GM23338 (cell line): ENCODE results near the gene SP5. TPM values are rescaled to one million over a fixed set of nuclear protein-coding genes. Genes with fewer than 3 reads are reported as not detected.

ENCODE experiments used
- ATAC-seq: fragments of 200-7000 bp; cut with Tn5 transposase; 3 replicates; pipeline ENCODE4 v1.9.1; 2020
- DNase-seq: peaks from one replicate; pipeline ENCODE4 v3.0.0-alpha.2; 2015; ENCODE audit warnings: low spot score
- H2AFZ ChIP-seq: fragments of 200-600 bp; sonication (generic); 2 replicates; pipeline ENCODE4 v1.8.0; 2016; ENCODE audit warnings: antibody characterized with exemption, mild to moderate bottlenecking, moderate library complexity
- H3F3A ChIP-seq: fragments of 200-600 bp; sonication (generic); replicated peaks from 2 replicates; pipeline ENCODE4 v1.8.0; 2017; ENCODE audit warnings: antibody characterized with exemption, mixed run types, low read depth
- H3K27ac ChIP-seq: fragments of 200-600 bp; sonication (generic); 2 replicates; pipeline ENCODE4 v1.6.1; 2016; ENCODE audit warnings: low read depth
- H3K27me3 ChIP-seq: fragments of 200-600 bp; sonication (generic); 2 replicates; pipeline ENCODE4 v1.8.0; 2016; ENCODE audit warnings: mild to moderate bottlenecking, mixed run types, moderate library complexity; ENCODE audit not compliant: insufficient read depth
- H3K36me3 ChIP-seq: fragments of 200-600 bp; sonication (generic); 2 replicates; pipeline ENCODE4 v1.8.0; 2016; ENCODE audit warnings: mild to moderate bottlenecking; ENCODE audit not compliant: insufficient read depth
- H3K4me1 ChIP-seq: fragments of 200-600 bp; sonication (generic); 2 replicates; pipeline ENCODE4 v1.8.0; 2016; ENCODE audit warnings: mild to moderate bottlenecking, moderate library complexity; ENCODE audit not compliant: insufficient read depth
- H3K4me2 ChIP-seq: fragments of 200-600 bp; sonication (generic); 2 replicates; pipeline ENCODE4 v1.7.1; 2017; ENCODE audit warnings: mixed run types
- H3K4me3 ChIP-seq: fragments of 200-600 bp; sonication (generic); 2 replicates; pipeline ENCODE4 v1.6.1; 2016; ENCODE audit warnings: mixed run types
- H3K79me2 ChIP-seq: fragments of 200-600 bp; sonication (generic); replicated peaks from 2 replicates; pipeline ENCODE4 v1.8.0; 2017; ENCODE audit warnings: mild to moderate bottlenecking; ENCODE audit not compliant: insufficient read depth
- H3K9me2 ChIP-seq: fragments of 200-600 bp; sonication (generic); 2 replicates; pipeline ENCODE4 v1.8.0; 2017; ENCODE audit not compliant: insufficient read depth
- H4K20me1 ChIP-seq: fragments of 200-600 bp; sonication (generic); replicated peaks from 2 replicates; pipeline ENCODE4 v1.8.0; 2017; ENCODE audit warnings: mild to moderate bottlenecking; ENCODE audit not compliant: insufficient read depth
- H3K27ac Mint-ChIP-seq: 2 replicates; pipeline ENCODE4 v1.8.0; 2020; ENCODE audit warnings: inconsistent platforms, mild to moderate bottlenecking, moderate library complexity, mixed read lengths
- H3K27me3 Mint-ChIP-seq: 3 replicates; pipeline ENCODE4 v1.8.0; 2022; ENCODE audit warnings: low read depth, mild to moderate bottlenecking, moderate library complexity, mixed read lengths, inconsistent platforms; ENCODE audit not compliant: insufficient read depth, poor library complexity
- H3K36me3 Mint-ChIP-seq: 3 replicates; pipeline ENCODE4 v1.8.0; 2021; ENCODE audit warnings: low read depth, mild to moderate bottlenecking, inconsistent platforms, moderate library complexity, mixed read lengths
- H3K4me1 Mint-ChIP-seq: 3 replicates; pipeline ENCODE4 v1.8.0; 2020; ENCODE audit warnings: mild to moderate bottlenecking, inconsistent platforms, mixed read lengths
- H3K4me3 Mint-ChIP-seq: 3 replicates; pipeline ENCODE4 v1.8.0; 2021; ENCODE audit warnings: moderate library complexity, mild to moderate bottlenecking, inconsistent platforms, mixed read lengths
- H3K9me3 Mint-ChIP-seq: 3 replicates; pipeline ENCODE4 v1.8.0; 2020; ENCODE audit warnings: moderate library complexity, mild to moderate bottlenecking, inconsistent platforms, mixed read lengths
- CREB1 ChIP-seq: fragments of 250-450 bp; sonication (Bioruptor Pico); IDR thresholded peaks from 2 replicates; pipeline ENCODE4 v1.5.0; 2020; ENCODE audit warnings: low read depth, mild to moderate bottlenecking, moderate library complexity
- EZH2 ChIP-seq: fragments of 200-600 bp; sonication (generic); IDR thresholded peaks from one replicate; pipeline ENCODE4 v1.8.0; 2017; ENCODE audit warnings: antibody characterized with exemption, mild to moderate bottlenecking, low read depth; ENCODE audit not compliant: unreplicated experiment
- JUNB ChIP-seq: IDR thresholded peaks from one replicate; pipeline ENCODE4 v1.6.1; 2016; ENCODE audit warnings: antibody characterized with exemption; ENCODE audit not compliant: unreplicated experiment
- NANOG ChIP-seq: IDR thresholded peaks from 2 replicates; pipeline ENCODE4 v1.6.1; 2016; ENCODE audit warnings: antibody characterized with exemption, borderline replicate concordance
- POLR2AphosphoS5 ChIP-seq: IDR thresholded peaks from 2 replicates; pipeline ENCODE4 v1.6.1; 2016; ENCODE audit warnings: antibody characterized with exemption, low read depth
- STAT1 ChIP-seq: IDR thresholded peaks from one replicate; pipeline ENCODE4 v1.6.1; 2016; ENCODE audit warnings: antibody characterized with exemption; ENCODE audit not compliant: unreplicated experiment
- ZNF114 ChIP-seq: fragments of 250-450 bp; sonication (Bioruptor Pico); IDR thresholded peaks from 2 replicates; pipeline ENCODE4 v1.5.0; 2020; ENCODE audit warnings: mild to moderate bottlenecking, moderate library complexity
- polyA plus RNA-seq: library from polyadenylated mRNA; unstranded; fragments of >200 nt; fragmentation: Nextera tagmentation; extraction: Ambion mirVana; gene quantifications from 2 replicates; pipeline ENCODE4 v1.2.1, GENCODE V29; 2016
- total RNA-seq: library from RNA; depleted of rRNA; stranded (reverse); fragments of >200 nt; shearing (Covaris generic); gene quantifications from 2 replicates; pipeline ENCODE4 v1.2.3, GENCODE V29; 2014
- TF ChIP-seq, protein P1 (sequence below): IDR thresholded peaks from one replicate; pipeline ENCODE4 v1.6.1; 2018; ENCODE audit warnings: antibody characterized with exemption; ENCODE audit not compliant: unreplicated experiment
- TF ChIP-seq, protein P2 (sequence below), 2 experiments: fragments of 200-600 bp in 1 of 2; sonication (generic) in 1 of 2; conservative IDR thresholded peaks; 2 replicates each; pipeline versions ENCODE4 v1.5.1 to v1.6.1; 2016 to 2017; ENCODE audit warnings: antibody characterized with exemption in 2 of 2, low read depth in 2 of 2, mild to moderate bottlenecking in 2 of 2, moderate library complexity in 1 of 2
- TF ChIP-seq, protein P3 (sequence below): IDR thresholded peaks from 2 replicates; pipeline ENCODE4 v1.6.1; 2016; ENCODE audit warnings: antibody characterized with exemption

The SP5 gene
- total and polyA plus RNA-seq, 2 experiments from 2014 or later = 0.21 to 0.32 TPM

DNA sequence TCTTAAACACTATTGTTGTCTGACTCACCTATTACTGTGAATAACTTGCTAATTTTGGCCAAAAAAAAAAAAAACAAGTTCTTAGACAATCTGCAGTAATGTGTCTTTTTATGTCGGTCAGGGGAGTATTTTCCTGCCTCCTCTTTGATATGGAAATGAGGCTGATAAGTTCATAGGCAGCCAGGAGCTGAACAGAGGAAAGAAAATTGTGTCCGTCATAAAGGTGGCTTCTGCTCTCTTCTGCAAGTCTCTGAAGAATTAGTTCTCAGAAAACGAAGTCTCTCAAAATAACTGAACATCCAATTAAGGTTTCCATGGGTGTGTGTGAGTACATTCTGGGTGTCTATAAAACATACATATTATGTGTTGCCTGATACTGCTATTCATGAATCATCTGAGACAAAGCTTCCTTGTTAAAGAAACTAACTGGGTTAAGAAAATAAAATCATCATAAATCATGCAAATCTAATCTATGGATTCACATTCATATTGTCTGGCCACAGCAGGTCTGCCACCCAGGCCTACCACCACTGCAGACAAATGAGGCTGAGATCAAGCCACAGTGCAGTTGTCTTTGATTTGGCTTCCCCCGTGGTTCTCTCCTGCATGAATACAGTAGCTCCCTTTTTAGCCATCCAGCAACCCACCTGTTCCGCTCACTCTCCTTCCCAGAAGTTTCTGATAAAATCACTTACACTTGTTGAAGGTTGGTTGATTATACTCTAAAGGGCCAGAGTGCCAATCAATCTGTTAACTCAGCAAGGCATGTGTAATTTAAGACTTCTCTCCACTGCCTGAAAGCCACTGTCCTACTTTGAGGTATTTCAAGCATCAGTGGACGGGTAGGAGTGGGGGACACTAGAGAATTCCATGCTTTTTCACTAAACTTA, 19.4 kb upstream of the SP5 start:
- Histone ChIP-seq H3K27ac (no peak overlapping the region), H4K20me1 (no peaks in the 10 kb centered on the region), H3K36me3 (no peaks in the 10 kb centered on the region), H3K79me2 (no peaks in the 10 kb centered on the region), H3K9me2 (no peaks in the 10 kb centered on the region), H3K4me3 (no peak overlapping the region), H3K4me1 (peaks cover 13% of the 10 kb centered on the region), H3K4me2 (no peak overlapping the region), H3F3A (no peaks in the 10 kb centered on the region), H2AFZ (no peak overlapping the region), H3K27me3 (no peaks in the 10 kb centered on the region)
- no peak for DNase-seq
- Mint-ChIP-seq H3K36me3 (no peaks in the 10 kb centered on the region), H3K4me1 (peaks cover 15% of the 10 kb centered on the region), H3K9me3 (no peaks in the 10 kb centered on the region; the same call in 2 of the 3 replicates), H3K27me3 (peaks cover 9% of the 10 kb centered on the region), H3K4me3 (no peak overlapping the region), H3K27ac (no peak overlapping the region)
- TF ChIP-seq POLR2AphosphoS5 = no peak
- TF ChIP-seq CREB1 (CRISPR knock-in tag) = no peak
- TF ChIP-seq, protein P1, sequence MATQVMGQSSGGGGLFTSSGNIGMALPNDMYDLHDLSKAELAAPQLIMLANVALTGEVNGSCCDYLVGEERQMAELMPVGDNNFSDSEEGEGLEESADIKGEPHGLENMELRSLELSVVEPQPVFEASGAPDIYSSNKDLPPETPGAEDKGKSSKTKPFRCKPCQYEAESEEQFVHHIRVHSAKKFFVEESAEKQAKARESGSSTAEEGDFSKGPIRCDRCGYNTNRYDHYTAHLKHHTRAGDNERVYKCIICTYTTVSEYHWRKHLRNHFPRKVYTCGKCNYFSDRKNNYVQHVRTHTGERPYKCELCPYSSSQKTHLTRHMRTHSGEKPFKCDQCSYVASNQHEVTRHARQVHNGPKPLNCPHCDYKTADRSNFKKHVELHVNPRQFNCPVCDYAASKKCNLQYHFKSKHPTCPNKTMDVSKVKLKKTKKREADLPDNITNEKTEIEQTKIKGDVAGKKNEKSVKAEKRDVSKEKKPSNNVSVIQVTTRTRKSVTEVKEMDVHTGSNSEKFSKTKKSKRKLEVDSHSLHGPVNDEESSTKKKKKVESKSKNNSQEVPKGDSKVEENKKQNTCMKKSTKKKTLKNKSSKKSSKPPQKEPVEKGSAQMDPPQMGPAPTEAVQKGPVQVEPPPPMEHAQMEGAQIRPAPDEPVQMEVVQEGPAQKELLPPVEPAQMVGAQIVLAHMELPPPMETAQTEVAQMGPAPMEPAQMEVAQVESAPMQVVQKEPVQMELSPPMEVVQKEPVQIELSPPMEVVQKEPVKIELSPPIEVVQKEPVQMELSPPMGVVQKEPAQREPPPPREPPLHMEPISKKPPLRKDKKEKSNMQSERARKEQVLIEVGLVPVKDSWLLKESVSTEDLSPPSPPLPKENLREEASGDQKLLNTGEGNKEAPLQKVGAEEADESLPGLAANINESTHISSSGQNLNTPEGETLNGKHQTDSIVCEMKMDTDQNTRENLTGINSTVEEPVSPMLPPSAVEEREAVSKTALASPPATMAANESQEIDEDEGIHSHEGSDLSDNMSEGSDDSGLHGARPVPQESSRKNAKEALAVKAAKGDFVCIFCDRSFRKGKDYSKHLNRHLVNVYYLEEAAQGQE = no peak
- TF ChIP-seq STAT1 = no peak
- no peak for TF ChIP-seq ZNF114 (CRISPR knock-in tag)
- no peak for ATAC-seq

DNA sequence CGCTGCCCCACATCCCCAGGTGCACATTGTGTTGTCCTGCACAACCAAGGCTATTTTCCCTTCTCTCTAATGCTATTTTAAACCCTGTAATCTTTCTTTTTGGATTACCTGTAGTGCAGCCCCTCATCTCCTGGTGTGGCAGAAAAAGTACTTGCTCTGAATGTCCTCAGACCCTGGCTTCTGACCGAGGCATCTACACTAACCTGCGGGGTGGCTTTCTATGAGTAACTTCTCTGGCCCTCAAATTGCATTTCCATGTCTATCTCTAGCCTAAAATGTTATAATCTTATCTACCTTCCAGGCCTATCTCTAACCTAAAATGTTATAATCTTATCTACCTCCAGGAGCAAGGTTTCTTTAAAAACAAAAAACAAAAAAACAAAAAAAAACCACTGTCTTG, 18.2 kb upstream of the SP5 start:
- no peak overlapping the region for H3K4me3 ChIP-seq
- H3K27me3 Mint-ChIP-seq = peaks cover 9% of the 10 kb centered on the region
- ATAC-seq = no peak
- no peaks in the 10 kb centered on the region for H4K20me1 ChIP-seq
- no peaks in the 10 kb centered on the region for H3K9me2 ChIP-seq
- H3K36me3 Mint-ChIP-seq = no peaks in the 10 kb centered on the region
- H3K4me3 Mint-ChIP-seq = no peak overlapping the region
- no peak overlapping the region for H2AFZ ChIP-seq
- no peaks in the 10 kb centered on the region for H3K79me2 ChIP-seq
- no peak overlapping the region for H3K27ac ChIP-seq
- H3K36me3 ChIP-seq = no peaks in the 10 kb centered on the region
- H3K27me3 ChIP-seq = no peaks in the 10 kb centered on the region
- peaks cover 16% of the 10 kb centered on the region for H3K4me1 Mint-ChIP-seq
- H3K4me2 ChIP-seq = no peak overlapping the region
- peaks cover 13% of the 10 kb centered on the region for H3K4me1 ChIP-seq
- TF ChIP-seq EZH2 (no peak), NANOG (no peak), STAT1 (no peak), CREB1 (CRISPR knock-in tag) (no peak), JUNB (no peak)
- TF ChIP-seq, protein P2, sequence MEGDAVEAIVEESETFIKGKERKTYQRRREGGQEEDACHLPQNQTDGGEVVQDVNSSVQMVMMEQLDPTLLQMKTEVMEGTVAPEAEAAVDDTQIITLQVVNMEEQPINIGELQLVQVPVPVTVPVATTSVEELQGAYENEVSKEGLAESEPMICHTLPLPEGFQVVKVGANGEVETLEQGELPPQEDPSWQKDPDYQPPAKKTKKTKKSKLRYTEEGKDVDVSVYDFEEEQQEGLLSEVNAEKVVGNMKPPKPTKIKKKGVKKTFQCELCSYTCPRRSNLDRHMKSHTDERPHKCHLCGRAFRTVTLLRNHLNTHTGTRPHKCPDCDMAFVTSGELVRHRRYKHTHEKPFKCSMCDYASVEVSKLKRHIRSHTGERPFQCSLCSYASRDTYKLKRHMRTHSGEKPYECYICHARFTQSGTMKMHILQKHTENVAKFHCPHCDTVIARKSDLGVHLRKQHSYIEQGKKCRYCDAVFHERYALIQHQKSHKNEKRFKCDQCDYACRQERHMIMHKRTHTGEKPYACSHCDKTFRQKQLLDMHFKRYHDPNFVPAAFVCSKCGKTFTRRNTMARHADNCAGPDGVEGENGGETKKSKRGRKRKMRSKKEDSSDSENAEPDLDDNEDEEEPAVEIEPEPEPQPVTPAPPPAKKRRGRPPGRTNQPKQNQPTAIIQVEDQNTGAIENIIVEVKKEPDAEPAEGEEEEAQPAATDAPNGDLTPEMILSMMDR (conservative IDR thresholded peaks at IDR 0.05; ENCODE audit: low read depth in 2 of 2) = no peak
- TF ChIP-seq, protein P1 = no peak
- TF ChIP-seq, protein P3, sequence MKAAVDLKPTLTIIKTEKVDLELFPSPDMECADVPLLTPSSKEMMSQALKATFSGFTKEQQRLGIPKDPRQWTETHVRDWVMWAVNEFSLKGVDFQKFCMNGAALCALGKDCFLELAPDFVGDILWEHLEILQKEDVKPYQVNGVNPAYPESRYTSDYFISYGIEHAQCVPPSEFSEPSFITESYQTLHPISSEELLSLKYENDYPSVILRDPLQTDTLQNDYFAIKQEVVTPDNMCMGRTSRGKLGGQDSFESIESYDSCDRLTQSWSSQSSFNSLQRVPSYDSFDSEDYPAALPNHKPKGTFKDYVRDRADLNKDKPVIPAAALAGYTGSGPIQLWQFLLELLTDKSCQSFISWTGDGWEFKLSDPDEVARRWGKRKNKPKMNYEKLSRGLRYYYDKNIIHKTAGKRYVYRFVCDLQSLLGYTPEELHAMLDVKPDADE = no peak
- no peaks in the 10 kb centered on the region for H3F3A ChIP-seq
- H3K9me3 Mint-ChIP-seq = no peaks in the 10 kb centered on the region; the same call in 1 of the 3 replicates
- H3K27ac Mint-ChIP-seq = no peak overlapping the region
- no peak for DNase-seq
